Activated CD4-positive, alpha-beta T cell treated with anti-CD3 and anti-CD28 coated beads, Interleukin-10, Interleukin-2, amounts not matched to agents 100 ng/mL and 50 ng/mL, durations not matched to agents 16 hours and 8 hours (primary cell): ENCODE measurements around the gene MMP20.

Experiments
- DNase-seq: peaks from one replicate; pipeline ENCODE4 v3.0.0-alpha.2; 2020

Gene MMP20

GRCh38 chr11:102590276-102591049 is 34.7 kb downstream of the MMP20 start:
- DNase-seq: no peak

- DNase-seq: peak; percentile 87
These were observed 36.1 kb downstream of the MMP20 start for GRCh38 chr11:102589047-102589459.

DNA sequence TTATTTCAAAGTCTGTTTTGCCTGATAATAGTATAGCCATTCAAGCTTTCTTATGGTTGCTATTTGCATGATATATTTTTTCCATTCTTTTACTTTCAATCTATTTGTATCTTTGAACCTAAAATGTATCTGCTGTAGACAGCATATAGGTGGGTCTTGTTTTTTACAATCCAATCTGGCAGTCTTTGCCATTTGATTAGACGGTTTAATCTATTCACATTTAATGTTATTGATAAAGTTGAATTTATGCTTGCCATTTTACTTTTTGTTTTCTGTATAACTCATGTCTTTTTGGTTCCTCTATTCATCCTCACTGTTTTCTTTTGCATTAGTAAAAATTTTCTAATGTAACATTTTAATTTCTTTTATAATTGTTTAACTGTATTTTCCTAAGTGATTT is 37.4 kb downstream of the MMP20 start:
- no peak for DNase-seq

- DNase-seq: no peak
These were observed 41.8 kb downstream of the MMP20 start for GRCh38 chr11:102583141-102583873.

DNA sequence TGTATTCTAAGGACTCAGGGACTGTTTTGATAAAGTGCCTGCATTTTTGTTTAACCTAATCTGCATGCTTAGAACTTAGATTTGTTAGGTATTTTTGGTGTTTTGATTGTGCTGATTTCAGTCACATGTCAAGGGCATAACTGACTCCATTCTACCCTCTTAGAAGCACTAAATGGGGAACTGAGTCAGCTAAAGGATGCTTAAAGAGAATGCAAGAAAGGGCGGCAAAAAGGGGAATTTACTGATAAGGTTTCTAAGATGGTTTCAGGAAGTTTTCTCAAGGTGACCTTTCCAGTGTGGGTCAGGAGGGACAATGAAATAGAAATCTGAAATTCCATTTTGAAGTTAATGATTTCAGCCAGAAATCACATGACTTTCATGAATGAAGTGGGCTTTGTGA is 43.0 kb downstream of the MMP20 start:
- DNase-seq: no peak

GRCh38 chr11:102581066-102581465 is 44.1 kb downstream of the MMP20 start:
- no peak for DNase-seq

GRCh38 chr11:102580185-102580951 is 44.8 kb downstream of the MMP20 start:
- DNase-seq: no peak

DNA sequence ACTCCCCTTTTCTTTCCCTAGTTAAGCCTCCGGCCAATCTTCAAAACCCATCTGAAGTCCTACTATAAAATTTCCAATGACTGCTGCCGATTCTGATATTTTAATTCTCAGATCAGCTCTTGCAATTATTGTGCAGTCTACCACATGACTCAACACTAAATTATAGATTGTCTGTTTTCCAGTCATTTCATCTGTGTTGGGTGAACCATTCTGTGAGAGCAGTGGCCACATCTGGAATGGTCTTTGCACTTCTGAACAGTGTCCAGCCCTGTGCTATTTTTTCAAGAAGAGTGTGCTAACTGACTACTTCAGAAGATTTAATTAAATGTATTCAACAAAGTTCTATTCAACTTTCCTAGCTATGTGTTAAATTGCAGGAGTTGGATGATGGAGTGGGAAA is 47.4 kb downstream of the MMP20 start:
- DNase-seq: no peak

GRCh38 chr11:102577182-102577581 is 48.0 kb downstream of the MMP20 start:
- DNase-seq: peak; percentile 69

- DNase-seq: no peak
These were observed 48.8 kb downstream of the MMP20 start for GRCh38 chr11:102576350-102576749.

- no peak for DNase-seq
These were observed 50.1 kb downstream of the MMP20 start for GRCh38 chr11:102575012-102575411.

- no peak for DNase-seq
These were observed 51.3 kb downstream of the MMP20 start for GRCh38 chr11:102573851-102574250.

DNA sequence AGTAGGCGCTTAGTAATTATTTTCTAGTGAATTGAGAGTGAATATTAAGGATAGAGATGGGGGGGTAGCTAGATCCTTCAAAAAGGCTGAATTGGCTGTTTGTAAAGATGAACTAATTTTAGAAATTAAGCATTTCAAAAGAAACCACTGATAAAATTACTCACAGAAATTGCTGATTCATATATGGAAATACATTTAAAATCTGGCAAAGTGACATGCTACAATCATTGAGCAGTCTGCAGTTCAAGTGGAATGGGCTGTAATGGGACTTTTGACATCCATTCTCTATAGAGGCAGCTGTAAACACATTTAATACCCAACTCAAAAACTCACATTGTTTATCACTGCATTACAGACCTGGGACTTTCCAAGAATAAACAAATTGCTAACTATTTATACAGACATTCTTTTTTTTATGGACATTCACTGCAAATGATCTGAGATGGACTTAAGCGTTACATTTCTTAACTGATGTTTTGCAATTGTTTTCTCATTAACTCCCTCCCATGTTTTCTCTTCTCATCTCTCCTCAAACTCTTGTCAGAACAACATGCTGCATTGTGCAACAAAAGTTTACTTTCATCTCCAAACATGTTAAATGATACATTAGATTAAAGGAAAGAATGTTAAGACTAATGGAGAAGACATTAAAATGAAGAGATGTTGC is 52.4 kb downstream of the MMP20 start:
- no peak for DNase-seq

GRCh38 chr11:102568851-102569250 is 56.3 kb downstream of the MMP20 start:
- no peak for DNase-seq

- no peak for DNase-seq
These were observed 59.0 kb downstream of the MMP20 start for GRCh38 chr11:102566112-102566511.

DNA sequence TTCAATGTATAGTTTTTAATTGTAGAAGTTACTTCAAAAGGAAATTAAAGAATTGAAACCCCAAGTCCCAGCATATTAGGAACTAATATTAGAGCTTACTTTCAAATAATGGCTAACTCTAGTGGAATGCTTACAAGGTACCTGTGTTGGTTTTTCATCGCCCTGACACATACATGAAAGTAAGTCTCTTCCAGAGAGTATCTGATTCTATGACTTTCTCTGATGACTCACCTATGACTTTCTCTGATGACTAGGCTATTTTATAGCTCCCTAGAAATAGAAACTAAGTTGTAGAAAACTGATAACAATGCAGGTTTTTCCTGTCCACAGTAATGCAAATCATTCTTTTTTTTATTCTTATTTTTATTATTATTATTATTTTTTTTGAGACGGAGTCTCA is 61.0 kb downstream of the MMP20 start:
- DNase-seq: peak; percentile 77

- DNase-seq: no peak
These were observed 63.5 kb downstream of the MMP20 start for GRCh38 chr11:102561636-102562035.

DNA sequence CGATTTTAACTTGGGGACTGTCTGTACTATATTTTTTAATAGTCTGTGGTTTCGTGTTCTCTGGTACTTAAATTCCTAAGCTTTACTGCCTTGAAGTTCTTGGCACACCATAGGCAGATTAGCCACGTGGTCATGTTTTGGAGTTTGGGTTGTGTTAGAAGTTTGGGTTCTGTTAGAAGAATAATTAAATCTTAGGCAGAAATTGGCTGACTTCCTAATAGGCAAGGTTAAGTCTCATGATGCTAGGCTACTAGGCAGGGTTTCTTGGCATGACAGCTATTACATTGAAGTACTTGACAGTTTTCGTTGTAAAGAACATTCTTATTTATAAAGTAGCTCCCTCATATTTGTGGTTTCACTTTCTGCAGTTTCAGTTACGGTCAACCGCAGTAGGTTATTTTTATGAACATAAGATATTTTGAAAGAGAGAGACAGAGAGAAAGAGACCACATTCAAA is 64.5 kb downstream of the MMP20 start:
- peak; percentile 71 for DNase-seq

- DNase-seq: no peak
These were observed 65.3 kb downstream of the MMP20 start for GRCh38 chr11:102559839-102560238.

- no peak for DNase-seq
These were observed 70.0 kb downstream of the MMP20 start for GRCh38 chr11:102555091-102555490.

- DNase-seq: no peak
These were observed 71.3 kb downstream of the MMP20 start for GRCh38 chr11:102553835-102554282.

GRCh38 chr11:102552447-102553194 is 72.5 kb downstream of the MMP20 start:
- DNase-seq: no peak
